ENCODE measurements around the gene USP6.
"Not testable (repeated sequence)": the region's sequence is repeated elsewhere in the genome, so short reads cannot be mapped to it uniquely, and the experiment has no call there.

Gene USP6

DNA sequence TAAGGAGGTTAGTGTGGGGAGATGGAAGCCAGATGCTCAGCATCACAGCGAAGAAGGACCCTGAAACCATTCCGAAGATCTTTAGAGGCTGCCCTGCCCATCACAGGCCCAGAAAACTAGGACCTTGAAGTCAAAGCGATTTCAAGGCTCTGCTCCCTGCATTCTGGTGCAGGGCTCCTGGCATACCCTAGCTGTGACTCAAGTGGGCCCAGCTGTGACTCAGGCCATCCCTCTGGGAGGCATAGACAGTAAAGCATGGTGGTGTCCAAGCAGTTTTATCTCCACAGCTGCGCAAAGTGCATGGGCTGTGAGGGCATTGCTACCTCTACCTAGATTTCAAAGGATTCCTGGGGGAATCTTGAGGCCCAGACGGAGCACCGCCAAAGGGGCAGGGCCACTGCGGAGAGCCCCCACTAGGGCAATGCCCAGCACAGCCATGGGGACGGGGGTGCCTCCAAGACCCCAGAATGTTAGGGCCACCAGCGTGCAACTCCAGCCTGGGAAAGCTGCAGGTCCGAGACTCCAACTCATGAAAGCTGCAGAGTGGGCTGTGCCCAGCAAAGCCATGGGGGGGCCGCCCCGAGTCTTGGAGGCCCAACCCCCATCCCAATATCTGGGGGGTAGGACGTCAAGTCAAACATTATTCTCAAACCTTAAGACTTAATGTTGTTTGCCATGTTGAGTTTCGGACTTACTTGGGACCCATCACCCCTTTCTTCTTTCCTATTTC lies 87.5 kb downstream of the USP6 start:
- no peak for DNase-seq (ENCODE audit: low read depth)
- H3K4me3 ChIP-seq (ENCODE audit: control insufficient read depth, low read depth, low read length), result no peak overlapping the region
- TF ChIP-seq, protein P1, sequence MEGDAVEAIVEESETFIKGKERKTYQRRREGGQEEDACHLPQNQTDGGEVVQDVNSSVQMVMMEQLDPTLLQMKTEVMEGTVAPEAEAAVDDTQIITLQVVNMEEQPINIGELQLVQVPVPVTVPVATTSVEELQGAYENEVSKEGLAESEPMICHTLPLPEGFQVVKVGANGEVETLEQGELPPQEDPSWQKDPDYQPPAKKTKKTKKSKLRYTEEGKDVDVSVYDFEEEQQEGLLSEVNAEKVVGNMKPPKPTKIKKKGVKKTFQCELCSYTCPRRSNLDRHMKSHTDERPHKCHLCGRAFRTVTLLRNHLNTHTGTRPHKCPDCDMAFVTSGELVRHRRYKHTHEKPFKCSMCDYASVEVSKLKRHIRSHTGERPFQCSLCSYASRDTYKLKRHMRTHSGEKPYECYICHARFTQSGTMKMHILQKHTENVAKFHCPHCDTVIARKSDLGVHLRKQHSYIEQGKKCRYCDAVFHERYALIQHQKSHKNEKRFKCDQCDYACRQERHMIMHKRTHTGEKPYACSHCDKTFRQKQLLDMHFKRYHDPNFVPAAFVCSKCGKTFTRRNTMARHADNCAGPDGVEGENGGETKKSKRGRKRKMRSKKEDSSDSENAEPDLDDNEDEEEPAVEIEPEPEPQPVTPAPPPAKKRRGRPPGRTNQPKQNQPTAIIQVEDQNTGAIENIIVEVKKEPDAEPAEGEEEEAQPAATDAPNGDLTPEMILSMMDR (IDR thresholded peaks at IDR 0.05; ENCODE audit: control insufficient read depth, insufficient read depth, low read depth, low read length, missing control alignments), result no peak

- peak; percentile 38 for DNase-seq (ENCODE audit: low read depth)
- H3K4me3 ChIP-seq (ENCODE audit: control insufficient read depth, low read depth, low read length), result no peak overlapping the region
- TF ChIP-seq, protein P1 (IDR thresholded peaks at IDR 0.05; ENCODE audit: control insufficient read depth, insufficient read depth, low read depth, low read length, missing control alignments), result no peak
These were observed 88.1 kb downstream of the USP6 start for GRCh38 chr17:5203908-5204294.

GRCh38 chr17:5209396-5209795 lies 93.6 kb downstream of the USP6 start:
- TF ChIP-seq, protein P1 (IDR thresholded peaks at IDR 0.05; ENCODE audit: control insufficient read depth, insufficient read depth, low read depth, low read length, missing control alignments), result no peak
- H3K4me3 ChIP-seq (ENCODE audit: control insufficient read depth, low read depth, low read length), result no peak overlapping the region
- DNase-seq (ENCODE audit: low read depth), result no peak

DNA sequence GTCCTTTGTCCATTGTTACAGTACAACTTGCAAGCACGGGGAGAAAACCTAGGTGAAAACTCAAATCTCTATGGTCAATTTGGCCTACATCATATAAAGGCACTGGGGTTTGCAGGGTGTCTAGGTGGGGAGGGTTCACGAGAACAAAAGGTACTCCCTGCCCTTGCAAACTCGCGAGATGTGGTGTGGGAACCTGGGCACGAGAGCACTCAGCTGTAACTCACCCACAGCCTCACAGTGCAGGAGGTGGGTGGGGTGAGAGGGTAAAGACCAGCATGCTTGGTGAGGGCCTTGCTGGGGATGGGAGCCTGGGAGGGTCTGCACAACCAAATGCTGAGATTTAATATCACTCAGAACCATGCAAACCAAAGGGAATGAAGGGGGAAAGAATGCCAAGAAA lies 94.3 kb downstream of the USP6 start:
- TF ChIP-seq, protein P1 (IDR thresholded peaks at IDR 0.05; ENCODE audit: control insufficient read depth, insufficient read depth, low read depth, low read length, missing control alignments), result no peak
- DNase-seq (ENCODE audit: low read depth), result no peak
- H3K4me3 ChIP-seq (ENCODE audit: control insufficient read depth, low read depth, low read length), result no peak overlapping the region

GRCh38 chr17:5210614-5211252 lies 94.9 kb downstream of the USP6 start:
- TF ChIP-seq, protein P1 (IDR thresholded peaks at IDR 0.05; ENCODE audit: control insufficient read depth, insufficient read depth, low read depth, low read length, missing control alignments), result no peak
- H3K4me3 ChIP-seq (ENCODE audit: control insufficient read depth, low read depth, low read length), result no peak overlapping the region
- no peak for DNase-seq (ENCODE audit: low read depth)

DNA sequence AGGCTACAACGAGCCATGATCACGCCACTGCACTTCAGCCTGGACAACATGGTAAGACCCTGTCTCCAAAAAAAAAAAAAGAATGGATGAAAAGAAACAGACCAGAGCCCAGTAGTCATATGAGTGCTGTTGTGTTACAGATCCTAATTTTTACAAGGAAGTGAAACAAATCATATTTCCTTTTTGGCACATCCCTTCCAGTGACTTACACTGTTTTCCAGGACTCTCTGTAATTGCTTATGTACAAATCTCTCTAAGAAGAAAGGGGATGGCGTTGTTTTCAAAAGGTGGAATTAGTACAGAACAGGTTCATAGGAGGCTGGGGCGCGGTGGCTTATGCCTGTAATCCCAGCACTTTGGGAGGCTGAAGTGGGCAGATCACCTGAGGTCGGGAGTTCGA lies 95.6 kb downstream of the USP6 start:
- H3K4me3 ChIP-seq (ENCODE audit: control insufficient read depth, low read depth, low read length), result no peak overlapping the region
- TF ChIP-seq, protein P1 (IDR thresholded peaks at IDR 0.05; ENCODE audit: control insufficient read depth, insufficient read depth, low read depth, low read length, missing control alignments), result no peak
- DNase-seq (ENCODE audit: low read depth), result no peak

DNA sequence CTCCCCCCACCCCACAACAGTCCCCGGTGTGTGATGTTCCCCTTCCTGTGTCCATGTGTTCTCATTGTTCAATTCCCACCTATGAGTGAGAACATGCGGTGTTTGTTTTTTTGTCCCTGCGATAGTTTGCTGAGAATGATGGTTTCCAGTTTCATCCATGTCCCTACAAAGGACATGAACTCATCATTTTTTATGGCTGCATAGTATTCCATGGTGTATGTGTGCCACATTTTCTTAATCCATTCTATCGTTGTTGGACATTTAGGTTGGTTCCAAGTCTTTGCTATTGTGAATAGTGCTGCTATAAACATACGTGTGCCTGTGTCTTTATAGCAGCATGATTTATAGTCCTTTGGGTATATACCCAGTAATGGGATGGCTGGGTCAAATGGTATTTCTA lies 101.7 kb downstream of the USP6 start:
- DNase-seq (ENCODE audit: low read depth); H3K4me3 ChIP-seq (ENCODE audit: control insufficient read depth, low read depth, low read length): not testable (repeated sequence)

All from AG09309 (cell line).